Esophagus muscularis mucosa (tissue), 4 donors: ENCODE measurements around the gene CEP55. TPM values are rescaled to one million over a fixed set of nuclear protein-coding genes. Genes with fewer than 3 reads are reported as not detected.

Experiments used
- DNase-seq: peaks from one replicate; pipeline ENCODE4 v3.0.0-alpha.2; 2017; ENCODE audit errors: extremely low spot score
- H3K27ac ChIP-seq, 4 donors: fragments of 200-600 bp; sonication (generic); replicated peaks in 1 of 4; 1 replicate in 3 of 4; 2 replicates in 1 of 4; pipeline ENCODE4 v1.5.1; 2016 to 2019; ENCODE audit warnings: mild to moderate bottlenecking in 1 of 4
- H3K27me3 ChIP-seq, 4 donors: fragments of 200-600 bp; sonication (generic); one replicate each; pipeline versions ENCODE4 v1.5.1 to v1.6.0; 2016 to 2019
- H3K36me3 ChIP-seq, 4 donors: fragments of 200-600 bp; sonication (generic); one replicate each; pipeline ENCODE4 v1.5.1; 2016 to 2019
- H3K4me1 ChIP-seq, 4 donors: fragments of 200-600 bp; sonication (generic); one replicate each; pipeline ENCODE4 v1.5.1; 2016 to 2019
- H3K4me3 ChIP-seq, 4 donors: fragments of 200-600 bp; sonication (generic); 1 replicate in 2 of 4; 2 replicates in 2 of 4; pipeline ENCODE4 v1.5.1; 2016 to 2019; ENCODE audit warnings: mild to moderate bottlenecking in 4 of 4, moderate library complexity in 1 of 4
- H3K9me3 ChIP-seq, 4 donors: fragments of 200-600 bp; sonication (generic); 1 replicate in 3 of 4; 2 replicates in 1 of 4; pipeline ENCODE4 v1.5.1; 2016 to 2019
- EP300 ChIP-seq: sonication (generic); formaldehyde crosslinking; IDR thresholded peaks from one replicate; pipeline ENCODE4 v1.6.1; 2017; ENCODE audit warnings: antibody characterized with exemption
- POLR2A ChIP-seq: fragments of 450-650 bp; IDR thresholded peaks from one replicate; pipeline ENCODE4 v1.6.1; 2017; ENCODE audit warnings: antibody characterized with exemption, moderate library complexity, mild to moderate bottlenecking, low read depth
- POLR2AphosphoS5 ChIP-seq, 2 donors: sonication (generic); formaldehyde crosslinking; IDR thresholded peaks; one replicate each; pipeline ENCODE4 v1.6.1; 2017; ENCODE audit warnings: antibody characterized with exemption in 2 of 2
- WGBS: methylation state at CpG from one replicate; pipeline ENCODE4 v1.1.5; 2018; 5-methylcytosine and 5-hydroxymethylcytosine counted together
- intact Hi-C: fragments of 100-400 bp; cut with DNase I; formaldehyde crosslinking; loops from one replicate; pipeline ENCODE4 v1.15.1; 2023
- total RNA-seq, 4 donors: library from RNA; depleted of rRNA; stranded (reverse); fragments of >200 nt; gene quantifications; one replicate each; pipeline versions ENCODE4 v1.1.0 to v1.2.1, GENCODE V29; 2016
- TF ChIP-seq, protein P1 (sequence below), 3 experiments: fragments of 200-600 bp in 2 of 3; fragments of 450-650 bp in 1 of 3; sonication (generic) in 2 of 3; IDR thresholded peaks; one replicate each; pipeline ENCODE4 v1.5.1; 2017 to 2019; ENCODE audit warnings: antibody characterized with exemption in 3 of 3, mild to moderate bottlenecking in 2 of 3, moderate library complexity in 1 of 3

The CEP55 gene
- total RNA-seq, 4 donors from 2014 or later: 0.19 to 0.80 (median 0.50) TPM; not detected in 1

DNA sequence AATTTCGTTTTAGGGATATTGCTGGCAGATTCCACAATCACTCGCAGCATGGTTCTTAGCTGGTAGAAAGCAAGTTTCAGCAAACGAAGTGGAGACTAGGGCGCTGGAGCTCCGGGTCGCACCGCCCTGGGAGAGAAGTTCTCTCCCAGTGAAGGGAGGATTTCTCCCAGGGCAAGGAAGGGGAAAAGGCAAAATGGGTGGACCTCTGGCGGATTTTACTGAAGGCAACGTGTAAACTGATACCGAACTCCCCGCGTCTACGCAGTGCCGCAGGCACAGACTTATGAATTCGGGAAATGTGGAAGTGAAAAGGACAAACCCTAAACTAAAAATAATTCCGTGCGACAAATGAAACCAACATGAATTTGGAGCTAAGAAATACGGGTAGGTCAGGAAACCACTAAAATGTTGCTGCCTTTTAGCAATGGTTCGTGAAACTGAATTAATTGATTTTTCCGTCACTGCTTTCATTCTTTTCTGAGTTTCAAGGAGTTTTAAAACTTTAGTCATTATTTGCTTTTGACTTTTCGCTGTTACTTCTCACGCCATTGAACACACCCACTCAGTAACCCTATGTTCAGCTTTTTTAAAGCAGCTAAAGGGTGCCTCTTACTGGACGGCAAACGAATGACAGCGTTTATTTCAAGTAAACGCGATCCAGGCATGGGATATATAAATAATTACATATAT is 14.1 kb upstream of the CEP55 start, which contains the start of gene MYOF:
TSS of gene MYOF (minus strand) at position 190 of the 690 bp plus-strand sequence. CDS start at position 50, 140 bp downstream.
- 2% methylated on average over 26 of the region's 27 CpGs for WGBS
- H3K36me3 ChIP-seq: peaks cover 0 to 5% (median 0%) of the 10 kb centered on the region in 4 donors
- peaks cover 10 to 53% (median 48%) of the 10 kb centered on the region in 4 donors for H3K4me1 ChIP-seq
- intact Hi-C loops: loop anchor here (5.0 kb wide), 1 partner anchor 40 kb away; no protein-coding TSS in a partner anchor
- H3K9me3 ChIP-seq: no peaks in the 10 kb centered on the region
- peak within 1 kb of the TSS; percentile 62 to 71 (median 64) for H3K4me3 ChIP-seq
- H3K27me3 ChIP-seq: no peaks in the 10 kb centered on the region
- peak within 1 kb of the TSS; percentile 86 to 93 (median 89) for H3K27ac ChIP-seq
- TF ChIP-seq EP300 (no peak), POLR2A (peak; percentile 63), POLR2AphosphoS5 (IDR thresholded peaks at IDR 0.05) (peak; percentile 87 to 94)
- TF ChIP-seq, protein P1, sequence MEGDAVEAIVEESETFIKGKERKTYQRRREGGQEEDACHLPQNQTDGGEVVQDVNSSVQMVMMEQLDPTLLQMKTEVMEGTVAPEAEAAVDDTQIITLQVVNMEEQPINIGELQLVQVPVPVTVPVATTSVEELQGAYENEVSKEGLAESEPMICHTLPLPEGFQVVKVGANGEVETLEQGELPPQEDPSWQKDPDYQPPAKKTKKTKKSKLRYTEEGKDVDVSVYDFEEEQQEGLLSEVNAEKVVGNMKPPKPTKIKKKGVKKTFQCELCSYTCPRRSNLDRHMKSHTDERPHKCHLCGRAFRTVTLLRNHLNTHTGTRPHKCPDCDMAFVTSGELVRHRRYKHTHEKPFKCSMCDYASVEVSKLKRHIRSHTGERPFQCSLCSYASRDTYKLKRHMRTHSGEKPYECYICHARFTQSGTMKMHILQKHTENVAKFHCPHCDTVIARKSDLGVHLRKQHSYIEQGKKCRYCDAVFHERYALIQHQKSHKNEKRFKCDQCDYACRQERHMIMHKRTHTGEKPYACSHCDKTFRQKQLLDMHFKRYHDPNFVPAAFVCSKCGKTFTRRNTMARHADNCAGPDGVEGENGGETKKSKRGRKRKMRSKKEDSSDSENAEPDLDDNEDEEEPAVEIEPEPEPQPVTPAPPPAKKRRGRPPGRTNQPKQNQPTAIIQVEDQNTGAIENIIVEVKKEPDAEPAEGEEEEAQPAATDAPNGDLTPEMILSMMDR (IDR thresholded peaks at IDR 0.05): peak; percentile 57 to 61 (median 58)
- DNase-seq: peak; percentile 92

DNA sequence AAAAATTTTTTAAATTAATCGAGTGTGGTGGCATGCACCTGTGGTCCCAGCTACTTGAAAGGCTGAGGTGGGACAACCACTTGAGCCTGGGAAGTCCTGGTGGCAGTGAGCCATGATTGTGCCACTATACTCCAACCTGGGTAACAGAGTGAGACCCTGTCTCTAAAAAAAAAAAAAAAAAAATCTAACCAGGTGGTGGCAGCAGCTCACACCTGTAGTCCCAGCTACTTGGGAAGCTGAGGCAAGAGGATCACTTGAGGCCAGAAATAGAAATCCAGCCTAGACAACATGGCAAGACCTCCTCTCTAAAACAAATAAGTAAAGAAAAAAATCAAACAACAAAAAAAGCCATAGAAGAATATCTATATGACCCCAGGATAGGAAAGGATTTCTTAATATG is 10.7 kb upstream of the CEP55 start:
- Histone ChIP-seq H3K4me1 (peaks cover 7 to 20% (median 15%) of the 10 kb centered on the region in 4 donors), H3K4me3 (no peak overlapping the region), H3K36me3 (no peaks in the 10 kb centered on the region), H3K9me3 (no peaks in the 10 kb centered on the region), H3K27ac (no peak overlapping the region), H3K27me3 (no peaks in the 10 kb centered on the region)
- TF ChIP-seq EP300: no peak
- TF ChIP-seq, protein P1 (IDR thresholded peaks at IDR 0.05): no peak
- TF ChIP-seq POLR2A: no peak
- TF ChIP-seq POLR2AphosphoS5 (IDR thresholded peaks at IDR 0.05): no peak
- intact Hi-C loops: no loop called here
- no peak for DNase-seq
- WGBS: 80% methylated on average over 1 of the region's 1 CpG

DNA sequence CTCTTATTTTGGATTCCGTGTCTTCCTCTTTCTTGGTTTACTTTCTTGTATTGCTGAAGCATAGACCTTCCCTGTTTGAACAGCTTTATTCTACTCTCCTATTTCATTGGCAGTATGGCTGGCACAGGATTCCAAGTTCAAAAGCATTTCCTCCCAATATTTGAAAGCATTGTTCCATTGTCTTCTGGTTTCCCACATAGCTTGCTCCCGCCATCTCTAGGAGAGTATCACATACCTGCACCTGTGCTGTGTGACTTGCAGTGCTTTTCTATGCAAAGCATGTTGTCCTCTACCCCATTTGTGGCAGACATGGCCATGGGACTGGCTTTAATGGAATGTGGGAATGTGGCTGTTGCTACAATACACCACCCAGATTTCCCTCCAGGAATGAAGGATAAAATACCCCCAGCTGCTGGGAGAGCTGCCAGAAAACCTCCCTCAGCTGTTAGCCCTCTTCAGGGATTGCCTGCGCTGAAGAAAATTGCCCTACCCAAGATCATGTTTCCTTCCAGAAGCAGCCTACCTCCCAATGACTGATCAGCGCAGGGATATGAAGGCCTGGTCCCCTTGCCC is 7.4 kb upstream of the CEP55 start:
- no peaks in the 10 kb centered on the region for H3K27me3 ChIP-seq
- TF ChIP-seq POLR2A: no peak
- TF ChIP-seq EP300: no peak
- TF ChIP-seq POLR2AphosphoS5 (IDR thresholded peaks at IDR 0.05): no peak
- TF ChIP-seq, protein P1 (IDR thresholded peaks at IDR 0.05): no peak
- H3K27ac ChIP-seq: no peak overlapping the region
- intact Hi-C loops: no loop called here
- H3K4me1 ChIP-seq: peaks cover 0 to 5% (median 2%) of the 10 kb centered on the region in 4 donors
- DNase-seq: no peak
- 90% methylated on average over 4 of the region's 4 CpGs for WGBS
- no peak overlapping the region for H3K4me3 ChIP-seq
- H3K36me3 ChIP-seq: no peaks in the 10 kb centered on the region
- no peaks in the 10 kb centered on the region for H3K9me3 ChIP-seq

DNA sequence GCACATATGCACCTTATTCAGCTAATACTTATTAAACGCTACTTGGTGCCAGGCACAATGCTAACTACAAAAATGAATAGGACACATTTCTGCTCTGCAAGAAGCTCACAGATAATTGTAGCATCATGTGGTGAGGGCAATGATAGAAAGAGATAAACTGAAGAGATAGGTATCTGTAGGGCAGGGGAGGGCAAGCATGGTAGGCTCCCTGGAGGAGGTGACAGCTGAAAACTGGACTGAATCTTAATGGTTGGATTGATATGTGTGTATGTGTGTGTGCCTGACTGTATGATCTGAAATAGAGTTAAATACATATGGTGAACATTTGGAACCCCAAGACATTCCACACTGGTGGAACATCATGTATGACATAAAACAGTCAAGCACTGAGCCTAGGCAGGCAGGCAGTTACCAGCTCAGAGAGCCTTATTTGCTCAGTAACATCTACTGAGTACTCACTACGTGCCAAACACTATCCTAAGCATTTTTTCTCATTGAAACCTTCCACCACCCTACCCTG is 4.8 kb upstream of the CEP55 start:
- no peaks in the 10 kb centered on the region for H3K27me3 ChIP-seq
- H3K9me3 ChIP-seq: no peaks in the 10 kb centered on the region
- H3K4me3 ChIP-seq: no peak overlapping the region
- 65% methylated on average over 2 of the region's 2 CpGs for WGBS
- peak; percentile 24 for DNase-seq
- intact Hi-C loops: no loop called here
- TF ChIP-seq EP300: no peak
- TF ChIP-seq POLR2A: no peak
- TF ChIP-seq, protein P1 (IDR thresholded peaks at IDR 0.05): no peak
- TF ChIP-seq POLR2AphosphoS5 (IDR thresholded peaks at IDR 0.05): no peak
- no peaks in the 10 kb centered on the region for H3K36me3 ChIP-seq
- no peak overlapping the region for H3K27ac ChIP-seq
- H3K4me1 ChIP-seq: peaks cover 5 to 8% (median 8%) of the 10 kb centered on the region in 4 donors
